22Rv1 (cell line): Measurements from ENCODE around the gene CUL3.

Experiments used
- CTCF ChIP-seq: fragments of 450-650 bp; IDR thresholded peaks from 2 replicates; pipeline ENCODE4 v1.5.1; 2017; ENCODE audit warnings: mild to moderate bottlenecking
- ZFX ChIP-seq: fragments of 450-650 bp; IDR thresholded peaks from 2 replicates; pipeline ENCODE4 v1.6.1; 2017; ENCODE audit warnings: antibody characterized with exemption, borderline replicate concordance

- TF ChIP-seq CTCF (no peak), ZFX (no peak)
These were observed 1.0 kb upstream of the CUL3 start for GRCh38 chr2:224586127-224586695.
